Epithelial cell of proximal tubule (primary cell): ENCODE results near the gene SFXN5. TPM values are rescaled to one million over a fixed set of nuclear protein-coding genes. Genes with fewer than 3 reads are reported as not detected.

ENCODE experiments used
- DNase-seq: peaks from one replicate; pipeline ENCODE4 v3.0.0-alpha.2; 2011; ENCODE audit warnings: low read depth
- H3K4me3 ChIP-seq: 2 replicates; pipeline ENCODE4 v1.5.1; 2011; ENCODE audit warnings: low read depth, mild to moderate bottlenecking, low read length
- total RNA-seq: library from RNA; depleted of rRNA; stranded (reverse); fragments of >200 nt; gene quantifications from 2 replicates; pipeline ENCODE4 v1.2.3, GENCODE V29; 2015
- TF ChIP-seq, protein P1 (sequence below): conservative IDR thresholded peaks from 2 replicates; pipeline ENCODE4 v1.5.1; 2012; ENCODE audit warnings: low read depth, mild to moderate bottlenecking, low read length

Gene SFXN5
- total RNA-seq, 1 donor from 2014 or later, result 8.4 TPM

- TF ChIP-seq, protein P1, sequence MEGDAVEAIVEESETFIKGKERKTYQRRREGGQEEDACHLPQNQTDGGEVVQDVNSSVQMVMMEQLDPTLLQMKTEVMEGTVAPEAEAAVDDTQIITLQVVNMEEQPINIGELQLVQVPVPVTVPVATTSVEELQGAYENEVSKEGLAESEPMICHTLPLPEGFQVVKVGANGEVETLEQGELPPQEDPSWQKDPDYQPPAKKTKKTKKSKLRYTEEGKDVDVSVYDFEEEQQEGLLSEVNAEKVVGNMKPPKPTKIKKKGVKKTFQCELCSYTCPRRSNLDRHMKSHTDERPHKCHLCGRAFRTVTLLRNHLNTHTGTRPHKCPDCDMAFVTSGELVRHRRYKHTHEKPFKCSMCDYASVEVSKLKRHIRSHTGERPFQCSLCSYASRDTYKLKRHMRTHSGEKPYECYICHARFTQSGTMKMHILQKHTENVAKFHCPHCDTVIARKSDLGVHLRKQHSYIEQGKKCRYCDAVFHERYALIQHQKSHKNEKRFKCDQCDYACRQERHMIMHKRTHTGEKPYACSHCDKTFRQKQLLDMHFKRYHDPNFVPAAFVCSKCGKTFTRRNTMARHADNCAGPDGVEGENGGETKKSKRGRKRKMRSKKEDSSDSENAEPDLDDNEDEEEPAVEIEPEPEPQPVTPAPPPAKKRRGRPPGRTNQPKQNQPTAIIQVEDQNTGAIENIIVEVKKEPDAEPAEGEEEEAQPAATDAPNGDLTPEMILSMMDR, result no peak
- DNase-seq, result no peak
- H3K4me3 ChIP-seq, result no peak overlapping the region
Observed at GRCh38 chr2:73036766-73037165, 34.7 kb downstream of the SFXN5 start.

DNA sequence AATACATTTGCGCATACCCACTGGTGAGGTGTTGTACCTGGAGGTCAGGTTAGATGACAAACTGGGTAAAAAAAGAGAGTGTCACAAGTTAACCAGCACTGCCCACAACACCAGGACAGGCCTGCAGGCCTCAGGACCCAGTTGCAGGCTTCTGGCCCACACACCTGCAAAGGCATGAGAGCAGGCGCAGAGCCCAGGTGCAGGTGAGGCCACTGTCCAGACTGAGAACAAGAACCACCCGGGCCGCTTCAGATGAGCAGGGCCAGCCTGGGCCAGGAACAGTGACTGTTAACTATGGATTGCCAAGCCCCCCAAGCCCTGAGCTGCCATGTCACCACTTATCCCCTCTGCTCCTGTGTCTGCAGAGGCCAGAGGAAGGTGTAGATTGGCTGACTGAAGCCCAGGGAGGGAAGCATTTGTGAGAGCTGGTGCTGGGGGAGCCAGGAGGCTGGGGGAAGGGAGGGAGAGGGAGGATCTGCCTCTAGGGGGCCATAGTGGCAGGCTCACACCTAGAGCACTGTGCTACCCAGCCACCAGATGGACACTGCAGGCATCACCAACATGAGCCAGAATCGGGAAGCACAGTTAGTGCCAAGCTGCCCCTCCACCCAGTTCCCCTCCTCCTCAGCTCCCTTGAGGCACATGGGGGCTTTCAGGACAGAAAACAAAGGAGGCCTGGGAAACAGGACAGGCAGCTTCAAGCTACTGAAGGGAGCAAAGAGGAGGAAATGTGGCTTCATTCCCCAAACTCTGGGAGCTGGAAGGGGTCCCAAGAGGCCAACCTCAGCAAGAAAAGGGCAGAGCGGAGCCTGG lies 35.4 kb downstream of the SFXN5 start:
- DNase-seq, result no peak
- no peak overlapping the region for H3K4me3 ChIP-seq
- TF ChIP-seq, protein P1, result peak; percentile 36

GRCh38 chr2:73034661-73035375 lies 36.7 kb downstream of the SFXN5 start:
- no peak overlapping the region for H3K4me3 ChIP-seq
- DNase-seq, result no peak
- TF ChIP-seq, protein P1, result no peak

DNA sequence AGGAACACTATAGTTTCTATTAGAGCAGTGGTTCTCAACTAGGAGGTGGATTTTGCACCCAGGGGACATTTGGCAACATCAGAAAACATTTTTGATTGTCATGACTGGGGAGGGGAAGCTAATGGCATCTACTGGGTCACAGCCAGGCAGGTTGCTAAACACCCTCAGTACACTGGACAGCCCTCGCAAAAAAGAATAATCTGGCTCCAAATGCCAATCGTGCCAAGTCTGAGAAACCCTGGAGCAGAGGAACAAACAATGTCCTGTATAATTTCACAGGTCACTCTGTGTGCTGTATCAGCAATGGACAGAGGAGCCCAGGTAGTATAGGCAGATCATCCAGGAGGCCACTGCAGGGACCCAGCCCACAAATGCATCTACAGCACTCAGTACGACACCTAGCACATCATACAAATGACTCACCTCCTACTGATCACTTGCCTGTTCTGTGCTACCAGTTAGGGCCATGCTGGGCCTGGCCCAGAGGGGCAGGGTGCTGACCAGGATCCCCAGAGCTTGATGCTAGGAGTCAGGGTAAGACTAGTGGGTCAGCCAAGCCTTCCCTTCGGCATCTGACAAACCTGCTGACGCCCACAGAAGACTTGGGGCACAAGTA lies 37.6 kb downstream of the SFXN5 start:
- no peak for DNase-seq
- no peak overlapping the region for H3K4me3 ChIP-seq
- TF ChIP-seq, protein P1, result no peak

GRCh38 chr2:73033142-73033765 lies 38.3 kb downstream of the SFXN5 start:
- no peak for DNase-seq
- TF ChIP-seq, protein P1, result no peak
- no peak overlapping the region for H3K4me3 ChIP-seq

DNA sequence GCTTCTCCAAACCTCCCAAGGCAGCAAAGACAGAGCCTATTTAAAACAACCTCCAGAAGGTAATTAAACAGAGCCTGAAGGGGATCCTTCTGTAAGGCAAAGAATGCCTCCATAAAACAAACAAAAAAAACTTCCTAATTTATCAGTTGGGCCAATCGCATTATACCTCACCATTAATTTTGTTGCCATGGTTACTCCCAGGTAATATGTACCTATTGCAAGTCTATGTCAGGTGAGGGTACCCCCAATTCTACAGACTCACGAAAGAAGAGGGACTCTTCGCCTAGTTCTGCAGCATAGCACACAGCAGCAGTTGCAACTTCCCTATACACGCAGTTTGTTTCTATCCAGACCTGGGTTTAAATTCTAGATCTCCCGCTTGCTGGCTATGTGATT lies 38.8 kb downstream of the SFXN5 start:
- DNase-seq, result no peak
- no peak overlapping the region for H3K4me3 ChIP-seq
- TF ChIP-seq, protein P1, result no peak
